Mesenchymal stem cell (in vitro differentiated cells and primary cell): ENCODE data around the gene BICRAL.

ENCODE experiments used
- DNase-seq: peaks from one replicate; pipeline ENCODE4 v3.0.0-alpha.2; 2013
- H2AFZ ChIP-seq: one replicate; pipeline ENCODE4 v1.6.1; 2013; ENCODE audit warnings: low read depth, mild to moderate bottlenecking, control low read depth, inconsistent platforms, low read length, moderate library complexity
- H2AK5ac ChIP-seq: 2 replicates; pipeline ENCODE4 v1.6.1; 2013; ENCODE audit warnings: low read length, moderate library complexity, mild to moderate bottlenecking, inconsistent platforms; ENCODE audit not compliant: severe bottlenecking
- H2BK120ac ChIP-seq: one replicate; pipeline ENCODE4 v1.6.1; 2013; ENCODE audit warnings: low read depth, mild to moderate bottlenecking, inconsistent platforms, low read length, moderate library complexity
- H2BK12ac ChIP-seq, 2 experiments: one replicate each; pipeline ENCODE4 v1.6.1; 2013; ENCODE audit warnings: inconsistent platforms in 2 of 2, low read length in 2 of 2, mild to moderate bottlenecking in 2 of 2, moderate library complexity in 2 of 2, control low read depth in 1 of 2
- H2BK15ac ChIP-seq: one replicate; pipeline ENCODE4 v1.6.1; 2013; ENCODE audit warnings: mild to moderate bottlenecking, low read depth, inconsistent platforms; ENCODE audit not compliant: poor library complexity, severe bottlenecking
- H2BK5ac ChIP-seq: 2 replicates; pipeline ENCODE4 v1.6.1; 2013; ENCODE audit warnings: low read depth, mild to moderate bottlenecking, low read length, control low read depth, inconsistent platforms; ENCODE audit not compliant: poor library complexity, severe bottlenecking
- H3K14ac ChIP-seq, 2 experiments: one replicate each; pipeline ENCODE4 v1.6.1; 2013; ENCODE audit warnings: inconsistent platforms in 2 of 2, low read length in 2 of 2, control low read depth in 1 of 2, mild to moderate bottlenecking in 1 of 2, moderate library complexity in 1 of 2
- H3K18ac ChIP-seq, 2 experiments: one replicate each; pipeline ENCODE4 v1.6.1; 2013; ENCODE audit warnings: inconsistent platforms in 2 of 2, low read length in 2 of 2, control low read depth in 1 of 2, low read depth in 1 of 2, mild to moderate bottlenecking in 1 of 2
- H3K23ac ChIP-seq, 2 experiments: one replicate each; pipeline ENCODE4 v1.6.1; 2013; ENCODE audit warnings: inconsistent platforms in 2 of 2, low read length in 2 of 2, mild to moderate bottlenecking in 2 of 2, moderate library complexity in 2 of 2, control low read depth in 1 of 2
- H3K27ac ChIP-seq: 2 replicates; pipeline ENCODE4 v1.5.1; 2013; ENCODE audit warnings: mild to moderate bottlenecking, moderate library complexity, low read length, control low read depth, inconsistent platforms; ENCODE audit not compliant: poor library complexity, severe bottlenecking
- H3K27me3 ChIP-seq, 2 experiments: 2 replicates each; pipeline versions ENCODE4 v1.6.1 to v1.7.0; 2013; ENCODE audit warnings: low read length in 2 of 2, mild to moderate bottlenecking in 2 of 2, moderate library complexity in 2 of 2, control low read depth in 1 of 2, inconsistent platforms in 1 of 2; ENCODE audit not compliant: control insufficient read depth in 1 of 2, insufficient read depth in 1 of 2
- H3K36me3 ChIP-seq, 2 experiments: 2 replicates each; pipeline versions ENCODE4 v1.6.1 to v1.7.0; 2013; ENCODE audit warnings: low read length in 2 of 2, control low read depth in 1 of 2, inconsistent platforms in 1 of 2, low read depth in 1 of 2, mild to moderate bottlenecking in 1 of 2; ENCODE audit not compliant: insufficient read depth in 2 of 2, control insufficient read depth in 1 of 2
- H3K4ac ChIP-seq, 2 experiments: one replicate each; pipeline ENCODE4 v1.6.1; 2013; ENCODE audit warnings: inconsistent platforms in 2 of 2, low read length in 2 of 2, mild to moderate bottlenecking in 2 of 2, moderate library complexity in 2 of 2, control low read depth in 1 of 2, low read depth in 1 of 2
- H3K4me1 ChIP-seq: 2 replicates; pipeline ENCODE4 v1.6.1; 2013; ENCODE audit warnings: low read depth, low read length, control low read depth; ENCODE audit not compliant: control insufficient read depth, insufficient read depth
- H3K4me2 ChIP-seq: 2 replicates; pipeline ENCODE4 v1.6.1; 2013; ENCODE audit warnings: low read length, mild to moderate bottlenecking, inconsistent platforms; ENCODE audit not compliant: poor library complexity, severe bottlenecking
- H3K4me3 ChIP-seq, 2 experiments: 2 replicates each; pipeline versions ENCODE4 v1.5.1 to v1.7.0; 2013; ENCODE audit warnings: low read length in 2 of 2, mild to moderate bottlenecking in 2 of 2, control low read depth in 1 of 2, low read depth in 1 of 2; ENCODE audit not compliant: insufficient read depth in 1 of 2
- H3K79me1 ChIP-seq: replicated peaks from 2 replicates; pipeline ENCODE4 v1.6.1; 2013; ENCODE audit warnings: mild to moderate bottlenecking, control low read depth, low read length, inconsistent platforms; ENCODE audit not compliant: poor library complexity, severe bottlenecking
- H3K9ac ChIP-seq: 2 replicates; pipeline ENCODE4 v1.7.0; 2013; ENCODE audit warnings: mild to moderate bottlenecking, low read length, moderate library complexity
- H3K9me3 ChIP-seq: 2 replicates; pipeline ENCODE4 v1.7.0; 2013; ENCODE audit warnings: mild to moderate bottlenecking, low read length; ENCODE audit not compliant: control insufficient read depth
- H4K8ac ChIP-seq: one replicate; pipeline ENCODE4 v1.6.1; 2013; ENCODE audit warnings: inconsistent platforms, mild to moderate bottlenecking, low read length, moderate library complexity
- H4K91ac ChIP-seq: one replicate; pipeline ENCODE4 v1.6.1; 2013; ENCODE audit warnings: mild to moderate bottlenecking, low read length, inconsistent platforms
- WGBS: methylation state at CpG from one replicate; pipeline ENCODE4 v1.1.7; 2013; ENCODE audit warnings: mixed read lengths; 5-methylcytosine and 5-hydroxymethylcytosine counted together

BICRAL gene

DNA sequence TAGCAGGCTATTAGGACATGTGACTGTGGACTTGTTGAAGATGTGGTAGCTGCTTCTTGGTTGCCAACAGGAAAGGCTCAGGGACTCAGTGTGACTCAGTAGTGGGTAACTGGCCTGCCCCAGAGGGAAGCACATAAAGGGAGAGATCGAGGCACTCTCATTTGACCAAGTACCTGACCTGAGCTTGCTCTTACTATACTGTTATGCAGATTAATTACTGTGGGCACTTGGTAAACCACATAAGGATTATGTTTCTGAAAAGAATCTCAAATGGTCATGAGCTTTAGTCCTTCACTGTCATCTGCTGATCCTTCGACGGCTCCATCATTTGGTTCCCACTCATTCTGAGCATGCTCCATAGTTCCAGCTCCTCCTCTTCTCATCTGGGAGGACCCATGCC is 49.4 kb downstream of the BICRAL start:
- peaks cover 4% of the 10 kb centered on the region for H3K79me1 ChIP-seq
- H2AK5ac ChIP-seq = no peak overlapping the region
- no peak overlapping the region for H3K14ac ChIP-seq
- no peak overlapping the region for H3K23ac ChIP-seq
- no peak overlapping the region for H3K4me3 ChIP-seq
- H3K4me1 ChIP-seq = no peaks in the 10 kb centered on the region
- no peak overlapping the region for H2BK5ac ChIP-seq
- no peak overlapping the region for H3K9ac ChIP-seq
- H2BK120ac ChIP-seq = no peak overlapping the region
- H3K9me3 ChIP-seq = no peaks in the 10 kb centered on the region
- no peak overlapping the region for H4K91ac ChIP-seq
- no peak overlapping the region for H3K4ac ChIP-seq
- no peak overlapping the region for H3K4me2 ChIP-seq
- 94% methylated on average over 3 of the region's 3 CpGs for WGBS
- H2AFZ ChIP-seq = no peak overlapping the region
- no peak overlapping the region for H3K18ac ChIP-seq
- no peaks in the 10 kb centered on the region for H3K27me3 ChIP-seq
- H4K8ac ChIP-seq = no peak overlapping the region
- no peak overlapping the region for H2BK12ac ChIP-seq
- H3K36me3 ChIP-seq = peaks cover 27 to 62% of the 10 kb centered on the region in 2 experiments
- no peak overlapping the region for H3K27ac ChIP-seq
- H2BK15ac ChIP-seq = no peak overlapping the region
- no peak for DNase-seq

- Histone ChIP-seq H3K4ac (no peak overlapping the region), H3K23ac (no peak overlapping the region), H2AFZ (no peak overlapping the region), H3K18ac (no peak overlapping the region), H3K14ac (no peak overlapping the region), H3K4me1 (no peaks in the 10 kb centered on the region), H2BK12ac (no peak overlapping the region), H2AK5ac (no peak overlapping the region), H3K9me3 (no peaks in the 10 kb centered on the region), H3K36me3 (peaks cover 18 to 48% of the 10 kb centered on the region in 2 experiments), H4K8ac (no peak overlapping the region), H2BK5ac (no peak overlapping the region), H3K9ac (no peak overlapping the region), H3K79me1 (peaks cover 4% of the 10 kb centered on the region), H2BK120ac (no peak overlapping the region), H2BK15ac (no peak overlapping the region), H3K27me3 (no peaks in the 10 kb centered on the region), H3K4me3 (no peak overlapping the region), H3K27ac (no peak overlapping the region), H3K4me2 (no peak overlapping the region), H4K91ac (no peak overlapping the region)
- 93% methylated on average over 4 of the region's 5 CpGs for WGBS
- DNase-seq = no peak
These were observed 52.2 kb downstream of the BICRAL start for GRCh38 chr6:42834056-42834455.

GRCh38 chr6:42841844-42842584 is 60.2 kb downstream of the BICRAL start:
- H2BK5ac ChIP-seq = no peak overlapping the region
- H2BK120ac ChIP-seq = no peak overlapping the region
- H2BK12ac ChIP-seq = no peak overlapping the region
- H2BK15ac ChIP-seq = no peak overlapping the region
- no peak for DNase-seq
- H3K23ac ChIP-seq = no peak overlapping the region
- no peak overlapping the region for H3K4ac ChIP-seq
- H2AK5ac ChIP-seq = no peak overlapping the region
- no peak overlapping the region for H3K9ac ChIP-seq
- H3K27ac ChIP-seq = no peak overlapping the region
- H3K4me2 ChIP-seq = no peak overlapping the region
- no peak overlapping the region for H4K91ac ChIP-seq
- H3K36me3 ChIP-seq = peaks cover 0 to 16% of the 10 kb centered on the region in 2 experiments
- H3K79me1 ChIP-seq = peaks cover 2% of the 10 kb centered on the region
- H3K14ac ChIP-seq = no peak overlapping the region
- 95% methylated on average over 6 of the region's 6 CpGs for WGBS
- no peaks in the 10 kb centered on the region for H3K27me3 ChIP-seq
- no peaks in the 10 kb centered on the region for H3K4me1 ChIP-seq
- no peak overlapping the region for H4K8ac ChIP-seq
- H2AFZ ChIP-seq = no peak overlapping the region
- no peaks in the 10 kb centered on the region for H3K9me3 ChIP-seq
- H3K18ac ChIP-seq = no peak overlapping the region
- H3K4me3 ChIP-seq = no peak overlapping the region

DNA sequence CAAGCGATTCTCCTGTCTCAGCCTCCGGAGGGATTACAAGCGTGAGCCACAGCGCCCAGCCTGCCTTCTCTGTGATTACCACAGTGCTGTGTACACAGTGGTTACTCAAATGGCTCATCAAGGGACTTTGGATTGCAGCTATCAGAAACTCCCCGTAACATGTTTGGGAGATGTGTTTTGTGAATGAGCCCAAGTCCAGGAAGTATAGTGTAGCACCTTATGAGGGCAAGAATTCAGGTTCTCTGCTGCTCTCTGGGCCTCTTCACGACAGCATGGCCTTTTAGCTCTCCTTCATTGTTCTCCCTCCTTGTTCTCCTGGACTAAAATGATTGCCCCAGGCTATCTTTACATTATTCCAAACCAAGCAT is 63.5 kb downstream of the BICRAL start:
- no peak overlapping the region for H2AFZ ChIP-seq
- H3K4me3 ChIP-seq = no peak overlapping the region
- no peak overlapping the region for H2BK5ac ChIP-seq
- no peaks in the 10 kb centered on the region for H3K9me3 ChIP-seq
- no peak overlapping the region for H4K8ac ChIP-seq
- no peak overlapping the region for H3K18ac ChIP-seq
- no peak for DNase-seq
- no peak overlapping the region for H2AK5ac ChIP-seq
- no peak overlapping the region for H3K23ac ChIP-seq
- H2BK12ac ChIP-seq = no peak overlapping the region
- no peak overlapping the region for H3K4ac ChIP-seq
- H3K14ac ChIP-seq = no peak overlapping the region
- no peak overlapping the region for H3K9ac ChIP-seq
- H4K91ac ChIP-seq = no peak overlapping the region
- WGBS = over 99% methylated on average over 6 of the region's 6 CpGs
- H3K4me1 ChIP-seq = no peaks in the 10 kb centered on the region
- no peak overlapping the region for H3K27ac ChIP-seq
- H3K27me3 ChIP-seq = no peaks in the 10 kb centered on the region
- peaks cover 3 to 8% of the 10 kb centered on the region in 2 experiments for H3K36me3 ChIP-seq
- H2BK15ac ChIP-seq = no peak overlapping the region
- no peak overlapping the region for H2BK120ac ChIP-seq
- H3K4me2 ChIP-seq = no peak overlapping the region
- peaks cover 3% of the 10 kb centered on the region for H3K79me1 ChIP-seq
